Spleen (tissue), 11 donors: Measurements from ENCODE around the gene TMEM138. TPM values are rescaled to one million over a fixed set of nuclear protein-coding genes. Genes with fewer than 3 reads are reported as not detected.
A peak's percentile ranks its signal among the peaks of the same experiment; 100 is the strongest.

Experiments used
- DNase-seq: peaks from one replicate; pipeline ENCODE4 v3.0.0-alpha.2; 2020
- H3K27ac ChIP-seq, 8 donors: fragments of 200-600 bp; sonication (generic) in 7 of 8; 1 replicate in 4 of 8; 2 replicates in 4 of 8; pipeline versions ENCODE4 v1.5.0 to v1.8.0; 2016 to 2021; ENCODE audit warnings: inconsistent platforms in 4 of 8, mild to moderate bottlenecking in 4 of 8, moderate library complexity in 1 of 8
- H3K27me3 ChIP-seq, 7 donors: fragments of 200-600 bp; sonication (generic) in 6 of 7; replicated peaks in 1 of 7; 1 replicate in 4 of 7; 2 replicates in 3 of 7; pipeline versions ENCODE4 v1.5.0 to v1.8.0; 2016 to 2021; ENCODE audit warnings: inconsistent platforms in 3 of 7, mild to moderate bottlenecking in 1 of 7
- H3K36me3 ChIP-seq, 6 donors: fragments of 200-600 bp; sonication (generic) in 5 of 6; 1 replicate in 4 of 6; 2 replicates in 2 of 6; pipeline versions ENCODE4 v1.5.0 to v1.8.0; 2016 to 2021; ENCODE audit warnings: inconsistent platforms in 2 of 6
- H3K4me1 ChIP-seq, 6 donors: fragments of 200-600 bp; sonication (generic) in 5 of 6; 1 replicate in 3 of 6; 2 replicates in 3 of 6; pipeline versions ENCODE4 v1.5.0 to v1.8.0; 2016 to 2021; ENCODE audit warnings: inconsistent platforms in 3 of 6
- H3K4me3 ChIP-seq, 8 donors: fragments of 200-600 bp; sonication (generic) in 7 of 8; 1 replicate in 4 of 8; 2 replicates in 4 of 8; pipeline versions ENCODE4 v1.5.0 to v1.8.0; 2016 to 2021; ENCODE audit warnings: inconsistent platforms in 4 of 8, mild to moderate bottlenecking in 4 of 8, moderate library complexity in 2 of 8
- H3K9me3 ChIP-seq, 8 donors: fragments of 200-600 bp; sonication (generic) in 7 of 8; 1 replicate in 4 of 8; 2 replicates in 4 of 8; pipeline versions ENCODE4 v1.5.0 to v1.8.0; 2016 to 2021; ENCODE audit warnings: inconsistent platforms in 4 of 8
- POLR2A ChIP-seq, 3 donors: fragments of 450-650 bp; IDR thresholded peaks; one replicate each; pipeline ENCODE4 v1.5.1; 2017; ENCODE audit warnings: antibody characterized with exemption in 3 of 3, mild to moderate bottlenecking in 1 of 3
- POLR2AphosphoS5 ChIP-seq, 3 donors: sonication (generic); formaldehyde crosslinking; IDR thresholded peaks; one replicate each; pipeline ENCODE4 v1.5.1; 2017; ENCODE audit warnings: antibody characterized with exemption in 3 of 3
- WGBS, 5 donors: extraction: QIAGEN DNeasy Blood & Tissue Kit in 3 of 5; methylation state at CpG; one replicate each; pipeline versions ENCODE4 v1.1.5 to v1.1.7; 2013 to 2018; 5-methylcytosine and 5-hydroxymethylcytosine counted together
- intact Hi-C: fragments of 100-400 bp; cut with DNase I; formaldehyde crosslinking; loops from one replicate; pipeline ENCODE4 v1.15.0; 2023; ENCODE audit warnings: low total_unique reads
- polyA plus RNA-seq, 3 donors: library from polyadenylated mRNA; stranded (reverse); fragments of 200-250 nt; gene quantifications; one replicate each; pipeline ENCODE4 v1.2.1, GENCODE V29; 2013
- total RNA-seq, 7 donors: library from RNA; depleted of rRNA in 3 of 7; stranded (reverse); fragments of >200 nt in 3 of 7; fragmentation: NEBNext Ultra II Directional in 4 of 7; extraction: Animal tissue kit (Norgen Biotek cat#: 25700) in 4 of 7; gene quantifications; one replicate each; pipeline versions ENCODE4 v1.1.0 to v1.2.1, GENCODE V29; 2016 to 2021
- TF ChIP-seq, protein P1 (sequence below), 11 experiments: fragments of 200-600 bp in 7 of 11; fragments of 450-650 bp in 4 of 11; sonication (generic) in 4 of 11; IDR thresholded peaks in 8 of 11; conservative IDR thresholded peaks in 3 of 11; 1 replicate in 7 of 11; 2 replicates in 4 of 11; pipeline versions ENCODE4 v1.4.0 to v1.8.0; 2016 to 2021; ENCODE audit warnings: antibody characterized with exemption in 11 of 11, inconsistent platforms in 4 of 11, mild to moderate bottlenecking in 1 of 11
- donor health status: healthy with polysubstance abuse.
- donor health status: DM: no; HTN: no; CAD: no; lungs with moderate emphysema.
- donor health status: DM: no; HTN: no; CAD: no.
- donor health status: Bipolar disorder and iron deficiency.
- donor health status: healthy.
- donor health status: DM: no; HTN: no; CAD: no.
- donor health status: DM: yes; HTN: yes; CAD: no.

The TMEM138 gene
- total and polyA plus RNA-seq, 10 donors = 26.8 to 53.9 (median 42.5) TPM

DNA sequence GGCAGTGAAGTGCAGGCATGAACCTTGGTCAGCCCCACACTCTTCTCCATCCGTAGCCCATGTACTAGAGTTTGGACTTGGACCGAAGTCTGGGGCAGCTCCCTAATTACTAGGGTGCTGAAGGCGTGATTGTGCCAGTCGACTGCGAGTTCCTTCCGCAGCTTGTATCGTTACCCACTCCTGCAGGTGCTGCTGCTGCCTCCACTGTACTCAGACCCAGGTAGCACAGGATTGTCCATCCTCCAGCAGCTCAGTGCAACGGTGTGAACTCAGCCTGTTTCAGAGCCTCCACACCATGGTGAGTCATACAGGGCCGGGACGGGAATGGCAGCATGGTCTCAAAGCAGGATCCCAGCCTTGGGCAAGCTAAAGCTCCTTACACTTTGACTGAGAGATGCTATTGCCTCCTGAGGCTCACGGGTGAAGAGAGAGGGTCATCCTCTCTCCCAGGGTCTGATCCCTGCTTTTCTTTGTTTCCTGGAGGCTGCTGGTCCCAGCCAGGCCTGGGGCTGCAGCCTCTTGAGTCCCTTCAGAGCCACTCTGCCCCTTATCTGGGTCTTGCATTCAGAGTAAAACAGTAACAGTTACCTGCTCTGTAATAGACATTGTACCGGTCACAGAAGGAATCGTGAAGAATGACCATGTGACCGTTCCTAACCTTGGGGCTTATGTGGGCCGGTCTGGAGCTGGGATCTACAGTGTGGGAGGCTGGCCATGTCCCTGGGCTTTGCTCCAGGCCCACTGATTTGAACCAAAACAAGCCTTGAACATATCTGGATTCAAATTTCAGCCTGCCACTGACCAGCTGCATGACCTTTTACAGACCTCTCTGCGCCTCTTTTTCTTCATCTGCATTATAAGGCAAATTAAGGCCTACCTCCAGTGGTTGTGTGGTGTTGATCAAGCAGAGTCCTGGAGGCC lies 27.5 kb upstream of the TMEM138 start:
- H3K27ac ChIP-seq = peak overlapping the region in 7 of 8 donors; percentile 5 to 96 (median 89)
- H3K36me3 ChIP-seq = peaks cover 0 to 32% (median 1%) of the 10 kb centered on the region in 6 donors
- intact Hi-C loops = loop anchor here (10.0 kb wide), 1 partner anchor 90 kb away; the partner anchor contains the start of gene CPSF7
- H3K4me1 ChIP-seq = peaks cover 33 to 74% (median 52%) of the 10 kb centered on the region in 6 donors
- DNase-seq = no peak
- WGBS, 5 donors = 87 to 96% (median 90%) methylated on average over 15 to 16 of the region's 16 CpGs
- TF ChIP-seq POLR2A (IDR thresholded peaks at IDR 0.05) (no peak), POLR2AphosphoS5 (IDR thresholded peaks at IDR 0.05) (no peak)
- TF ChIP-seq, protein P1, sequence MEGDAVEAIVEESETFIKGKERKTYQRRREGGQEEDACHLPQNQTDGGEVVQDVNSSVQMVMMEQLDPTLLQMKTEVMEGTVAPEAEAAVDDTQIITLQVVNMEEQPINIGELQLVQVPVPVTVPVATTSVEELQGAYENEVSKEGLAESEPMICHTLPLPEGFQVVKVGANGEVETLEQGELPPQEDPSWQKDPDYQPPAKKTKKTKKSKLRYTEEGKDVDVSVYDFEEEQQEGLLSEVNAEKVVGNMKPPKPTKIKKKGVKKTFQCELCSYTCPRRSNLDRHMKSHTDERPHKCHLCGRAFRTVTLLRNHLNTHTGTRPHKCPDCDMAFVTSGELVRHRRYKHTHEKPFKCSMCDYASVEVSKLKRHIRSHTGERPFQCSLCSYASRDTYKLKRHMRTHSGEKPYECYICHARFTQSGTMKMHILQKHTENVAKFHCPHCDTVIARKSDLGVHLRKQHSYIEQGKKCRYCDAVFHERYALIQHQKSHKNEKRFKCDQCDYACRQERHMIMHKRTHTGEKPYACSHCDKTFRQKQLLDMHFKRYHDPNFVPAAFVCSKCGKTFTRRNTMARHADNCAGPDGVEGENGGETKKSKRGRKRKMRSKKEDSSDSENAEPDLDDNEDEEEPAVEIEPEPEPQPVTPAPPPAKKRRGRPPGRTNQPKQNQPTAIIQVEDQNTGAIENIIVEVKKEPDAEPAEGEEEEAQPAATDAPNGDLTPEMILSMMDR (IDR thresholded peaks at IDR 0.05 in 8 of 11, conservative IDR thresholded peaks at IDR 0.05 in 3 of 11) = no peak
- H3K27me3 ChIP-seq = no peaks in the 10 kb centered on the region
- H3K4me3 ChIP-seq = no peak overlapping the region
- no peaks in the 10 kb centered on the region for H3K9me3 ChIP-seq

DNA sequence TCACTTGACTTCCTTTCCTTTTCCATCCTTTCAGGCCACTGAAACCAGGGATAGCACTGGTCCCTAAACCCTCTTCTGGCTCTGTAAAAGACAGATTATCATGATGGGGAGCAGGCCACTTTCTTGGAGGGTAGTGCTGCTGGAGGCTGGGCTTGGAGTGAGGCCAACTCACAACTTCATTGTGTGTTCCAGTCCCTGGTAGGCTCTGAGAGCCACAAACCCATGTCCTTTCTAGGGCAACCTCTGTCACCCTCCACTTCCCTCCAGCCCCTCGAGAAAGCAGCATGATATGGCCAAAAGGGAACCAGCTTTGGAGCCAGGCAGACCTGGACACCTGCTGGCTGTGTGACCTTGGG lies 26.8 kb upstream of the TMEM138 start:
- WGBS, 5 donors = 33 to 79% (median 55%) methylated on average over 1 of the region's 1 CpG
- Histone ChIP-seq H3K4me1 (peaks cover 33 to 68% (median 48%) of the 10 kb centered on the region in 6 donors), H3K27me3 (no peaks in the 10 kb centered on the region), H3K4me3 (no peak overlapping the region), H3K27ac (peak overlapping the region; percentile 5 to 96 (median 61)), H3K36me3 (peaks cover 0 to 29% (median 0%) of the 10 kb centered on the region in 6 donors), H3K9me3 (no peaks in the 10 kb centered on the region)
- intact Hi-C loops = loop anchor here (10.0 kb wide), 1 partner anchor 89 kb away; the partner anchor contains the start of gene CPSF7
- no peak for DNase-seq
- TF ChIP-seq POLR2A (IDR thresholded peaks at IDR 0.05) = no peak
- no peak for TF ChIP-seq POLR2AphosphoS5 (IDR thresholded peaks at IDR 0.05)
- TF ChIP-seq, protein P1 (IDR thresholded peaks at IDR 0.05 in 8 of 11, conservative IDR thresholded peaks at IDR 0.05 in 3 of 11) = no peak

DNA sequence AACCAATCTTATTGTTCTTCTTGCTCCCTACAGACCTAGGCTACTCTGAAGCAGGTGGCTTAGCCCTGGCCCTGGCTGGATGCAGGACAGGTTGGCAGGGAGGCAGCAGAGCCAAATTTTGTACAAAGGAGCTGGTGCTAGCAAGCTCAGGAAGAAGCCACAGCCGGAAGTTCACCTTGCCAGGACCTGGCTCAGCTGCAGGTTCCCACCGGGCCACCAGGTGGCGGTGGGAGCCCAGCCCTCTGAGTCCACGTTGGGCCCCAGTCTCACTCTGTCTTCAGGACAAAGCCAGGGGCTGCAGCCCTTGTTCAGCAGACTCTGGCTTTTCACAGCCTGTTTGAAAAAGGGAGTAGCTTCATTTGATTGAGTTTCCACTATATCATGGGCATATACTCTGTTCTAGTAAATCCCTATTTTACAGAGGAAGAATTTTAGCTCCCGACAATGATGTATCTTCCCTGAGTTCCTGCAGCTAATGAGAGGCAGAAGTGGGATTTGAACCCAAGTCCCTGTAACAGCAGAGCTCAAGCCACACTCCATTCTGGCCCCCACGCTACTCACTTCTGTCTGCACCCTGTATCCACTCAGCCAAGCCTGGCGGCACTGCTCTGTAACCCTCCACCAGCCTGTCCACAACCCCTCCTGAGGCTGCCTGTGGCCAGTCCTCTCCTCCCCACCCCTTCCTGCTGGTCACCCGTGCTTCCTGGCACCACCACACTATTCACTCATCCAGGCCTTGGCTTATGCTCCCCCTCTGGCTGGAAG lies 25.8 kb upstream of the TMEM138 start:
- intact Hi-C loops = loop anchor here (2.0 to 10.0 kb wide), 2 partner anchors 48 to 88 kb away; partner anchors contain the start of gene CPSF7
- 27 to 73% (median 30%) methylated on average over 4 to 8 of the region's 8 CpGs for WGBS, 5 donors

More for the DNA sequence above, 25.8 kb upstream of the TMEM138 start:
- Histone ChIP-seq H3K27me3 (no peaks in the 10 kb centered on the region), H3K27ac (peak overlapping the region; percentile 26 to 96 (median 65)), H3K4me3 (no peak overlapping the region), H3K4me1 (peaks cover 26 to 57% (median 40%) of the 10 kb centered on the region in 6 donors), H3K9me3 (no peaks in the 10 kb centered on the region), H3K36me3 (peaks cover 0 to 31% (median 0%) of the 10 kb centered on the region in 6 donors)
- TF ChIP-seq POLR2AphosphoS5 (IDR thresholded peaks at IDR 0.05) (peak; percentile 74 to 82 (median 76)), POLR2A (IDR thresholded peaks at IDR 0.05) (no peak)
- TF ChIP-seq, protein P1 (IDR thresholded peaks at IDR 0.05 in 8 of 11, conservative IDR thresholded peaks at IDR 0.05 in 3 of 11) = peak; percentile 96 to 99 (median 98)
- peak; percentile 96 for DNase-seq
